GM19328 (cell line): Measurements from ENCODE around the gene TWIST2.

Source experiments
- ATAC-seq: cut with Tn5 transposase; IDR thresholded peaks from one replicate; pipeline ENCODE4 v1.9.1; 2021; ENCODE audit warnings: mild to moderate bottlenecking, moderate library complexity; ENCODE audit not compliant: unreplicated experiment

TWIST2 gene

GRCh38 chr2:238855891-238856580, 8.2 kb downstream of the TWIST2 start:
- ATAC-seq = no peak

- no peak for ATAC-seq
Measured at GRCh38 chr2:238856713-238857567, 9.1 kb downstream of the TWIST2 start.

- no peak for ATAC-seq
Measured at GRCh38 chr2:238857959-238858358, 10.1 kb downstream of the TWIST2 start.

GRCh38 chr2:238859636-238860347, 11.9 kb downstream of the TWIST2 start:
- no peak for ATAC-seq

- no peak for ATAC-seq
Measured at GRCh38 chr2:238861013-238861730, 13.3 kb downstream of the TWIST2 start.

- ATAC-seq = no peak
Measured at GRCh38 chr2:238861766-238862315, 14.0 kb downstream of the TWIST2 start.

GRCh38 chr2:238862701-238863100, 14.8 kb downstream of the TWIST2 start:
- ATAC-seq = no peak

- ATAC-seq = no peak
Measured at GRCh38 chr2:238863231-238863630, 15.3 kb downstream of the TWIST2 start.

- no peak for ATAC-seq
Measured at GRCh38 chr2:238863749-238864206, 15.9 kb downstream of the TWIST2 start.

- no peak for ATAC-seq
Measured at GRCh38 chr2:238864207-238865014, 16.5 kb downstream of the TWIST2 start.

GRCh38 chr2:238865015-238865719, 17.3 kb downstream of the TWIST2 start:
- no peak for ATAC-seq

- ATAC-seq = no peak
Measured at GRCh38 chr2:238865744-238866355, 18.0 kb downstream of the TWIST2 start.

GRCh38 chr2:238866656-238867277, 18.9 kb downstream of the TWIST2 start:
- ATAC-seq = no peak

GRCh38 chr2:238868067-238868524, 20.2 kb downstream of the TWIST2 start:
- no peak for ATAC-seq

- ATAC-seq = no peak
Measured at GRCh38 chr2:238868616-238869292, 20.9 kb downstream of the TWIST2 start.

GRCh38 chr2:238869293-238870124, 21.6 kb downstream of the TWIST2 start:
- no peak for ATAC-seq

- no peak for ATAC-seq
Measured at GRCh38 chr2:238870261-238870660, 22.4 kb downstream of the TWIST2 start.
